ENCODE data around the gene IFT43. TPM values are rescaled to one million over a fixed set of nuclear protein-coding genes. Genes with fewer than 3 reads are reported as not detected.

IFT43 gene
- total RNA-seq, 1 experiment from 2014 or later, result 18.6 TPM

- no peak overlapping the region for H3K56ac ChIP-seq (ENCODE audit: insufficient read length, low read depth, low read length)
- H3K4me2 ChIP-seq (ENCODE audit: insufficient read depth, insufficient read length, low read length), result no peak overlapping the region
- H2BK5ac ChIP-seq (ENCODE audit: insufficient read length, low read length), result no peak overlapping the region
- TF ChIP-seq CTCF (conservative IDR thresholded peaks at IDR 0.05), result no peak
- H2BK12ac ChIP-seq (ENCODE audit: insufficient read length, low read depth, low read length), result no peak overlapping the region
- no peak overlapping the region for H3K4ac ChIP-seq (ENCODE audit: low read depth, low read length)
- no peaks in the 10 kb centered on the region for H3K23me2 ChIP-seq (ENCODE audit: insufficient read length, low read depth, low read length, poor library complexity, severe bottlenecking)
- H2BK15ac ChIP-seq (ENCODE audit: low read depth, low read length), result no peak overlapping the region
- no peak for DNase-seq
- no peak overlapping the region for H3K23ac ChIP-seq (ENCODE audit: insufficient read length, low read depth, low read length)
- no peak overlapping the region for H2BK120ac ChIP-seq (ENCODE audit: low read depth, low read length, poor library complexity, severe bottlenecking)
- no CpG with 5 or more reads among the region's 1 CpG for WGBS (ENCODE audit: extremely low coverage, insufficient read length, low lambda C conversion rate)
- H3K79me1 ChIP-seq (ENCODE audit: insufficient read depth, low read depth, low read length, poor library complexity, severe bottlenecking), result no peaks in the 10 kb centered on the region
- no peaks in the 10 kb centered on the region for H3K9me3 ChIP-seq (ENCODE audit: control insufficient read depth, low read depth, low read length)
- H4K91ac ChIP-seq (ENCODE audit: insufficient read length, low read depth, low read length), result no peak overlapping the region
- H4K8ac ChIP-seq (replicated peaks; ENCODE audit: insufficient read length, low read depth, low read length), result no peak overlapping the region
- peaks cover 13 to 21% of the 10 kb centered on the region in 2 experiments for H3K4me1 Mint-ChIP-seq
- no peak overlapping the region for H2AFZ ChIP-seq (ENCODE audit: low read length)
- H3K14ac ChIP-seq (ENCODE audit: insufficient read depth, low read length), result no peak overlapping the region
- H2AK5ac ChIP-seq (ENCODE audit: insufficient read length, low read length), result no peak overlapping the region
- H3K36me3 Mint-ChIP-seq (ENCODE audit: insufficient read depth in 1 of 3, low read depth in 3 of 3), result peaks cover 8 to 26% (median 25%) of the 10 kb centered on the region in 3 experiments
- no peak overlapping the region for H3K27ac Mint-ChIP-seq
- H3K9ac ChIP-seq (ENCODE audit: extremely low read depth, insufficient read length, low read length), result no peak overlapping the region
- no peak overlapping the region for H4K5ac ChIP-seq (ENCODE audit: insufficient read length, low read depth, low read length)
- no peaks in the 10 kb centered on the region for H4K20me1 ChIP-seq (ENCODE audit: control insufficient read depth, insufficient read depth, insufficient read length)
- H3K27me3 Mint-ChIP-seq (ENCODE audit: low read depth), result no peaks in the 10 kb centered on the region
- no peak overlapping the region for H2BK20ac ChIP-seq (ENCODE audit: low read depth, low read length, poor library complexity, severe bottlenecking)
- H3K27ac ChIP-seq (ENCODE audit: insufficient read length, low read depth, low read length), result no peak overlapping the region
- H3K18ac ChIP-seq (ENCODE audit: insufficient read length, low read depth, low read length), result no peak overlapping the region
- H3K4me1 ChIP-seq (ENCODE audit: insufficient read depth, low read length), result 0 out of 2 replicates have a peak, but pooled peaks cover 2% of the 10 kb centered on the region
- H3K9me3 Mint-ChIP-seq, result peaks cover 0 to 5% of the 10 kb centered on the region in 2 experiments; a peak in 2 of 5 replicates
- H3K27me3 ChIP-seq (ENCODE audit: insufficient read depth, low read length), result no peaks in the 10 kb centered on the region
- no peak overlapping the region for H3T11ph ChIP-seq (ENCODE audit: low read length)
- no peaks in the 10 kb centered on the region for H3K79me2 ChIP-seq (ENCODE audit: insufficient read depth, low read length)
- no peak overlapping the region for H3K4me3 Mint-ChIP-seq
Observed at GRCh38 chr14:76015668-76016067, 30.1 kb downstream of the IFT43 start.
